Caco-2 (cell line): Measurements from ENCODE around the gene SLC1A2. TPM values are rescaled to one million over a fixed set of nuclear protein-coding genes. Genes with fewer than 3 reads are reported as not detected.

ENCODE experiments used
- BruUV-seq: library from RNA; stranded (reverse); fragments of 400-500 nt; replicated peaks from 2 replicates; lab custom pipeline; 2021; lab: Mats Ljungman, UMichigan
- CTCF ChIA-PET: fragments of 300-600 bp; sonication (Branson Sonifier 250); formaldehyde crosslinking; loops from one replicate; lab custom pipeline; 2022; ENCODE audit warnings: antibody characterized with exemption; lab: Charles Lee
- POLR2A ChIA-PET: fragments of 300-600 bp; sonication (Branson Sonifier 250); formaldehyde crosslinking; loops from one replicate; lab custom pipeline; 2022; ENCODE audit warnings: antibody characterized with exemption; lab: Charles Lee
- DNase-seq, 2 experiments: peaks; one replicate each; pipeline versions ENCODE4 v3.0.0 to v3.0.0-alpha.2; 2020 to 2022
- H3K27me3 ChIP-seq: replicated peaks from 2 replicates; pipeline ENCODE4 v1.6.0; 2011; ENCODE audit warnings: low read length; ENCODE audit not compliant: control insufficient read depth, insufficient read depth
- H3K36me3 ChIP-seq: 2 replicates; pipeline ENCODE4 v1.5.1; 2011; ENCODE audit warnings: low read length; ENCODE audit not compliant: control insufficient read depth, insufficient read depth
- H3K4me1 ChIP-seq: fragments of 250-450 bp; sonication (Bioruptor Pico); 2 replicates; pipeline ENCODE4 v1.5.1; 2020; ENCODE audit warnings: mild to moderate bottlenecking
- H3K4me3 ChIP-seq: 2 replicates; pipeline ENCODE4 v1.5.1; 2011; ENCODE audit warnings: low read depth, mild to moderate bottlenecking, control low read depth, low read length
- H3K9me3 ChIP-seq: fragments of 250-450 bp; sonication (Bioruptor Pico); 2 replicates; pipeline ENCODE4 v1.5.1; 2020; ENCODE audit warnings: mild to moderate bottlenecking, moderate library complexity
- H3K27ac Mint-ChIP-seq: one replicate; pipeline ENCODE4 v1.8.0; 2022; ENCODE audit warnings: mixed read lengths; ENCODE audit not compliant: unreplicated experiment
- H3K27me3 Mint-ChIP-seq: one replicate; pipeline ENCODE4 v1.8.0; 2022; ENCODE audit warnings: mixed read lengths; ENCODE audit not compliant: insufficient read depth, unreplicated experiment
- H3K36me3 Mint-ChIP-seq: one replicate; pipeline ENCODE4 v1.8.0; 2022; ENCODE audit warnings: mild to moderate bottlenecking, mixed read lengths; ENCODE audit not compliant: insufficient read depth, unreplicated experiment
- H3K4me1 Mint-ChIP-seq: one replicate; pipeline ENCODE4 v1.8.0; 2022; ENCODE audit warnings: low read depth, mixed read lengths; ENCODE audit not compliant: unreplicated experiment
- H3K4me3 Mint-ChIP-seq: one replicate; pipeline ENCODE4 v1.8.0; 2022; ENCODE audit warnings: mild to moderate bottlenecking, moderate library complexity, mixed read lengths; ENCODE audit not compliant: unreplicated experiment
- H3K9me3 Mint-ChIP-seq: one replicate; pipeline ENCODE4 v1.8.0; 2022; ENCODE audit warnings: mixed read lengths; ENCODE audit not compliant: unreplicated experiment
- CTCF ChIP-seq, 2 experiments: fragments of 200-600 bp in 1 of 2; IDR thresholded peaks; 1 replicate in 1 of 2; 2 replicates in 1 of 2; pipeline versions ENCODE4 v1.5.1 to v1.8.0; 2011 to 2022; ENCODE audit warnings: antibody characterized with exemption in 1 of 2, control low read depth in 1 of 2, inconsistent platforms in 1 of 2, low read depth in 1 of 2, low read length in 1 of 2, mild to moderate bottlenecking in 1 of 2, moderate library complexity in 1 of 2; ENCODE audit not compliant: insufficient read depth in 1 of 2, severe bottlenecking in 1 of 2, unreplicated experiment in 1 of 2
- intact Hi-C: fragments of 100-400 bp; cut with micrococcal nuclease; formaldehyde crosslinking; loops from one replicate; pipeline ENCODE4 v1.10.0; 2022; ENCODE audit not compliant: unreplicated experiment
- total RNA-seq: library from RNA; stranded (reverse); gene quantifications from 2 replicates; pipeline ENCODE4 v1.2.3, GENCODE V29; 2022

Gene SLC1A2
- total RNA-seq, 1 experiment from 2014 or later: 2.0 TPM

- H3K27me3 Mint-ChIP-seq: no peaks in the 10 kb centered on the region
- no peaks in the 10 kb centered on the region for H3K9me3 Mint-ChIP-seq
- Histone ChIP-seq H3K36me3 (no peaks in the 10 kb centered on the region), H3K4me3 (no peak overlapping the region), H3K4me1 (no peaks in the 10 kb centered on the region), H3K9me3 (peaks cover 4% of the 10 kb centered on the region; the same call in 1 of the 2 replicates), H3K27me3 (no peaks in the 10 kb centered on the region)
- H3K36me3 Mint-ChIP-seq: no peaks in the 10 kb centered on the region
- H3K4me3 Mint-ChIP-seq: no peak overlapping the region
- no peaks in the 10 kb centered on the region for H3K4me1 Mint-ChIP-seq
- DNase-seq: no peak
- ChIA-PET POLR2A (no interaction called here), CTCF (no interaction called here)
- no TSS peak for BruUV-seq
- intact Hi-C loops: no loop called here
- H3K27ac Mint-ChIP-seq: no peak overlapping the region
- TF ChIP-seq CTCF (IDR thresholded peaks at IDR 0.05; ENCODE audit: insufficient read depth in 1 of 2, low read depth in 1 of 2, low read length in 1 of 2, severe bottlenecking in 1 of 2, unreplicated experiment in 1 of 2): no peak
Measured at GRCh38 chr11:35248558-35249323, 170.6 kb downstream of the SLC1A2 start.

- H3K4me3 Mint-ChIP-seq: no peak overlapping the region
- H3K27me3 ChIP-seq: no peaks in the 10 kb centered on the region
- H3K4me1 Mint-ChIP-seq: no peaks in the 10 kb centered on the region
- H3K9me3 ChIP-seq: peaks cover 5% of the 10 kb centered on the region; the same call in 1 of the 2 replicates
- no TSS peak for BruUV-seq
- H3K9me3 Mint-ChIP-seq: no peaks in the 10 kb centered on the region
- no peak for TF ChIP-seq CTCF (IDR thresholded peaks at IDR 0.05; ENCODE audit: insufficient read depth in 1 of 2, low read depth in 1 of 2, low read length in 1 of 2, severe bottlenecking in 1 of 2, unreplicated experiment in 1 of 2)
- H3K4me1 ChIP-seq: no peaks in the 10 kb centered on the region
- H3K4me3 ChIP-seq: no peak overlapping the region
- ChIA-PET POLR2A (no interaction called here), CTCF (no interaction called here)
- no peak overlapping the region for H3K27ac Mint-ChIP-seq
- no peaks in the 10 kb centered on the region for H3K36me3 ChIP-seq
- no peaks in the 10 kb centered on the region for H3K27me3 Mint-ChIP-seq
- intact Hi-C loops: no loop called here
- no peak for DNase-seq
- no peaks in the 10 kb centered on the region for H3K36me3 Mint-ChIP-seq
Measured at GRCh38 chr11:35247863-35248262, 171.5 kb downstream of the SLC1A2 start.

- Mint-ChIP-seq H3K4me1 (no peaks in the 10 kb centered on the region), H3K27me3 (no peaks in the 10 kb centered on the region), H3K9me3 (no peaks in the 10 kb centered on the region), H3K4me3 (no peak overlapping the region), H3K27ac (no peak overlapping the region), H3K36me3 (no peaks in the 10 kb centered on the region)
- no TSS peak for BruUV-seq
- Histone ChIP-seq H3K4me3 (no peak overlapping the region), H3K27me3 (no peaks in the 10 kb centered on the region), H3K36me3 (no peaks in the 10 kb centered on the region), H3K9me3 (peaks cover 5% of the 10 kb centered on the region; the same call in 1 of the 2 replicates), H3K4me1 (no peaks in the 10 kb centered on the region)
- no peak for DNase-seq
- ChIA-PET CTCF (no interaction called here), POLR2A (no interaction called here)
- no peak for TF ChIP-seq CTCF (IDR thresholded peaks at IDR 0.05; ENCODE audit: insufficient read depth in 1 of 2, low read depth in 1 of 2, low read length in 1 of 2, severe bottlenecking in 1 of 2, unreplicated experiment in 1 of 2)
- intact Hi-C loops: no loop called here
Measured at GRCh38 chr11:35247428-35247827, 171.9 kb downstream of the SLC1A2 start.
